Measurements from ENCODE around the gene STARD3. TPM values are rescaled to one million over a fixed set of nuclear protein-coding genes. Genes with fewer than 3 reads are reported as not detected.

Gene STARD3
- total and polyA plus RNA-seq, 10 donors: 59.5 to 166 (median 100) TPM

DNA sequence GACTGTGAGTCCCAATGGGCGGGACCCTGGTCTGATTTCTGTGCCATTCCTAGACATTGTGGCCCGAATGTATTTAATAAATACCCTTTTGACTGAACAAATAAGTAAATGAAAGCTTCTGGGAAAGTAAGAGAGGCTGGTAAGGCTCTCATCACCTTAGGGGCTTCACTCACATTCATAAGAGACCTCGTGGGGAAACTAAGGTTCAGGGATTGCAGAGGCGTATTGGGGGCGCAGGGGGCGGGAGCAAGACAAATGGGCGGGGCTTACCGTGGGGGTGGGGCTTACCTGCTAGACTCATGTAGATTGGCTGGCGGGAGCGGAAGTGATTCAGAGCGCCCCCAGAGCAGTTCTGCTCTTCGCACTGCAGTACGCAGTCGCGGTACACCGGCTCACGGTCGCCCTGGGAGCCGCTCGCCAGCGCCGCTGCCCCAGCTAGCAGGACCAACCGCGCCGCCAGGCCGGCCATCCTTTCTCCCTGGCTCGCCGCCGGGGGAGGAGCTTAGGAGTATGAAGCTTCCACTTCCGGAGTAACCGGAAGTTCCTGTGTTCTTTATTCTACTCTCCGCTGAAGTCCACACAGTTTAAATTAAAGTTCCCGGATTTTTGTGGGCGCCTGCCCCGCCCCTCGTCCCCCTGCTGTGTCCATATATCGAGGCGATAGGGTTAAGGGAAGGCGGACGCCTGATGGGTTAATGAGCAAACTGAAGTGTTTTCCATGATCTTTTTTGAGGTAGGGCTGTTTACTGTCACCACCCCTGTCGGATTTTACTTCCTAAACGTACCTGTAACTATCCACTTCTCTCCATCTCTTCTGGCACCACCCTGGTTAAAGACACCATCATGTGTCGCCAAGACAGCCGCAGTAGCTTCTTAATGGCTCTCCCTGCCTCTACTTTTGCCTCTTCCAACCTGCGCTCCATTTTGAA is 50.9 kb downstream of the STARD3 start, which contains the start of gene PGAP3:
TSS of gene PGAP3 (minus strand) at position 512 of the 929 bp plus-strand sequence. CDS start at position 469, 43 bp downstream.
- peak; percentile 95 for DNase-seq
- H3K27ac ChIP-seq: peak within 1 kb of the TSS; percentile 82 to 96 (median 91)
- H3K9me3 ChIP-seq: no peaks in the 10 kb centered on the region
- peaks cover 0 to 32% (median 17%) of the 10 kb centered on the region in 6 donors for H3K36me3 ChIP-seq
- intact Hi-C loops (cut with DNase I; ENCODE audit: low total_unique reads): no loop called here
- H3K27me3 ChIP-seq (replicated peaks in 1 of 7): no peaks in the 10 kb centered on the region
- H3K4me3 ChIP-seq: peak within 1 kb of the TSS; percentile 41 to 80 (median 62)
- 4 to 5% (median 4%) methylated on average over 33 to 45 of the region's 45 CpGs for WGBS, 5 donors
- TF ChIP-seq POLR2AphosphoS5 (IDR thresholded peaks at IDR 0.05) (peak; percentile 87 to 91 (median 87)), CTCF (IDR thresholded peaks at IDR 0.05 in 8 of 11, conservative IDR thresholded peaks at IDR 0.05 in 3 of 11) (peak in 2 of 11 experiments; percentile 27 to 41), POLR2A (IDR thresholded peaks at IDR 0.05) (peak in 1 of 3 donors; percentile 50)
- peaks cover 0 to 21% (median 15%) of the 10 kb centered on the region in 6 donors for H3K4me1 ChIP-seq

DNA sequence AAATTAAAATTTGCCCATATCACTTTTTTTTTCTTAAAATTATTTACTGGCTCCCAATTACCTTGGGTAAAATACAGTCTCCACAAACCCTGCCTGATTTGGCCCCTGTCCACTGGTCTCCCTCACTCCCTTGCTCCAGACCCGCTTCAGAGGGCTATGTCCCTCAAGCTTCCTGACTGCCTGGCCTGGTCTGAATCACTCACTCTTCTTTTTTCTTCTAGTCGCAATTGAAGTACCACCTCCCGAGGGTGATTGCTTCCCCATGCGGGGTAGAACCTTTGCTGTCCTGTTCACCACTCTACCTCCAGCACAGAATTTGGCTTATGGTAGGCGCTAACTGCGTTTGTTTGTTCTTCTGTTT is 51.5 kb downstream of the STARD3 start:
- WGBS, 5 donors: 22 to 38% (median 33%) methylated on average over 6 of the region's 6 CpGs
- intact Hi-C loops (cut with DNase I; ENCODE audit: low total_unique reads): no loop called here
- peak overlapping the region; percentile 82 to 96 (median 91) for H3K27ac ChIP-seq

DNA sequence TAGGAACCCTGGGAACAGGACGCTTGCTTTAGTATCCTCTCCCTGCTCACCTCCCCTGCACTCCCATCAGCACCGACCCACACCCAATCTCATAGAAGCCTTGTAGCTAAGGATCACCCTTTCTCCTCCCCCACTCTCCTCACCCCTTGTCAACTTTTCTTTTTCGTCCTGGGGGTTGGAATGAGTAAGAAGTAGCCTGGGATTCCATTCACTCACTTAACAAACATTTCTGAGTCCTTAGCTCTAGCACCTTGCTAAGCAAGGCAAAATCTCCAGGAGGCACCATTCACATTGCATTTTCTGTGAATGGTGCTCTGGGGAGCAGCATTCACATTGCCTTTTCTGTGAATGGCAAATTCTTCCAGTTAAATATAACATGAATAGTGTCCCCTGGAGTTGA is 52.0 kb downstream of the STARD3 start:
- TF ChIP-seq POLR2AphosphoS5 (IDR thresholded peaks at IDR 0.05) (no peak), POLR2A (IDR thresholded peaks at IDR 0.05) (no peak), CTCF (IDR thresholded peaks at IDR 0.05 in 8 of 11, conservative IDR thresholded peaks at IDR 0.05 in 3 of 11) (no peak)
- Histone ChIP-seq H3K36me3 (peaks cover 0 to 21% (median 10%) of the 10 kb centered on the region in 6 donors), H3K27me3 (replicated peaks in 1 of 7) (no peaks in the 10 kb centered on the region), H3K4me3 (peak overlapping the region in 3 of 8 donors; percentile 58 to 80 (median 65)), H3K4me1 (peaks cover 0 to 21% (median 15%) of the 10 kb centered on the region in 6 donors), H3K9me3 (no peaks in the 10 kb centered on the region), H3K27ac (no peak overlapping the region)
- intact Hi-C loops (cut with DNase I; ENCODE audit: low total_unique reads): no loop called here
- 64 to 83% (median 77%) methylated on average over 3 of the region's 3 CpGs for WGBS, 5 donors
- DNase-seq: no peak

More for the DNA sequence above, 51.5 kb downstream of the STARD3 start:
- Histone ChIP-seq H3K9me3 (no peaks in the 10 kb centered on the region), H3K36me3 (peaks cover 0 to 26% (median 13%) of the 10 kb centered on the region in 6 donors), H3K4me1 (peaks cover 0 to 21% (median 15%) of the 10 kb centered on the region in 6 donors), H3K4me3 (peak overlapping the region; percentile 41 to 80 (median 62)), H3K27me3 (replicated peaks in 1 of 7) (no peaks in the 10 kb centered on the region)
- DNase-seq: no peak
- no peak for TF ChIP-seq POLR2AphosphoS5 (IDR thresholded peaks at IDR 0.05)
- no peak for TF ChIP-seq CTCF (IDR thresholded peaks at IDR 0.05 in 8 of 11, conservative IDR thresholded peaks at IDR 0.05 in 3 of 11)
- TF ChIP-seq POLR2A (IDR thresholded peaks at IDR 0.05): no peak

DNA sequence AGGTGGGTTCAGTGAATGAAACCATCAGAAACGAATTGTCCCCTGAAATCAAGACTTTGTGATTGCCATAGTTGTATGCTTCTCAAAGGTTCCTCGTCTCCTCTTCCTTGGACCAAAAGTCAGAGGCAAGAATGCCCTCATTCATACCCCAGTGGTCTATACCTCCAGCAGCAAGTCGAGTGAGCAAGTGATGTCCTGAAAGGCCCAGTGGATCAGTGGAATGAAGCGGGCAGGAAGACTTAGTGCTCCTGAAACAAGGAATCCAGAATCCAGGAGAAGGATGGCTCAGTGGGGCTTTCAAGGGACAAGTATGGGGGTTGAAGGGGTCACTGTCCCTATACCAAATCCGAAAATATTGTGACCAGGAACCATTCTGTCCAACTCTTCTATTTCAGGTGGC is 57.6 kb downstream of the STARD3 start:
- H3K27ac ChIP-seq: no peak overlapping the region
- H3K9me3 ChIP-seq: no peaks in the 10 kb centered on the region
- H3K36me3 ChIP-seq: peaks cover 0 to 6% (median 0%) of the 10 kb centered on the region in 6 donors
- intact Hi-C loops (cut with DNase I; ENCODE audit: low total_unique reads): no loop called here
- DNase-seq: no peak
- H3K4me3 ChIP-seq: no peak overlapping the region
- H3K27me3 ChIP-seq (replicated peaks in 1 of 7): peaks cover 0 to 13% (median 6%) of the 10 kb centered on the region in 7 donors
- TF ChIP-seq CTCF (IDR thresholded peaks at IDR 0.05 in 8 of 11, conservative IDR thresholded peaks at IDR 0.05 in 3 of 11): no peak
- TF ChIP-seq POLR2A (IDR thresholded peaks at IDR 0.05): no peak
- no peak for TF ChIP-seq POLR2AphosphoS5 (IDR thresholded peaks at IDR 0.05)
- H3K4me1 ChIP-seq: peaks cover 0 to 5% (median 0%) of the 10 kb centered on the region in 6 donors
- 88 to 92% (median 89%) methylated on average over 5 of the region's 5 CpGs for WGBS, 5 donors

All from spleen (tissue), 11 donors.